Measurements from ENCODE around the gene CHRNA4. TPM values are rescaled to one million over a fixed set of nuclear protein-coding genes. Genes with fewer than 3 reads are reported as not detected.

Gene CHRNA4
- total RNA-seq, 3 donors from 2014 or later (not counting 1 experiment from before 2014, with no cell fraction given): not detected

- 88% methylated on average over 23 of the region's 25 CpGs for WGBS (ENCODE audit: insufficient coverage)
- no peak for ATAC-seq
- no peaks in the 10 kb centered on the region for H3K4me1 Mint-ChIP-seq
- H3K4me3 ChIP-seq (ENCODE audit: low read length): no peak overlapping the region
- H3K4me3 Mint-ChIP-seq: no peak overlapping the region
- H3K9me3 Mint-ChIP-seq: peaks cover 0 to 3% of the 10 kb centered on the region in 2 donors
- intact Hi-C loops (cut with micrococcal nuclease): no loop called here
- H3K36me3 Mint-ChIP-seq: no peaks in the 10 kb centered on the region
- no peak for DNase-seq
- H3K9me3 ChIP-seq (ENCODE audit: control insufficient read depth, insufficient read depth, low read length): no peaks in the 10 kb centered on the region
- TF ChIP-seq CTCF (IDR thresholded peaks at IDR 0.05): no peak
- peaks cover 0 to 2% of the 10 kb centered on the region in 2 donors for H3K27me3 Mint-ChIP-seq (ENCODE audit: low read depth in 2 of 2)
- peaks cover under 1% of the 10 kb centered on the region for H3K27me3 ChIP-seq (ENCODE audit: control insufficient read depth, insufficient read depth, low read length)
- H3K27ac ChIP-seq (ENCODE audit: low read length): no peak overlapping the region
- no peaks in the 10 kb centered on the region for H3K4me1 ChIP-seq (ENCODE audit: control insufficient read depth, insufficient read depth, low read length)
- H3K27ac Mint-ChIP-seq: no peak overlapping the region
- H3K36me3 ChIP-seq (ENCODE audit: control insufficient read depth, insufficient read depth, low read length): no peaks in the 10 kb centered on the region
These were observed 6.4 kb downstream of the CHRNA4 start for GRCh38 chr20:63354636-63355350.

GRCh38 chr20:63352811-63353221 is 8.3 kb downstream of the CHRNA4 start:
- Mint-ChIP-seq H3K4me1 (no peaks in the 10 kb centered on the region), H3K9me3 (peaks cover 0 to 3% of the 10 kb centered on the region in 2 donors), H3K27ac (no peak overlapping the region), H3K4me3 (no peak overlapping the region), H3K27me3 (ENCODE audit: low read depth in 2 of 2) (peaks cover 0 to 2% of the 10 kb centered on the region in 2 donors), H3K36me3 (no peaks in the 10 kb centered on the region)
- H3K27me3 ChIP-seq (ENCODE audit: control insufficient read depth, insufficient read depth, low read length): no peaks in the 10 kb centered on the region
- no peak for TF ChIP-seq CTCF (IDR thresholded peaks at IDR 0.05)
- H3K27ac ChIP-seq (ENCODE audit: low read length): no peak overlapping the region
- DNase-seq (no peak), ATAC-seq (no peak)
- no peaks in the 10 kb centered on the region for H3K4me1 ChIP-seq (ENCODE audit: control insufficient read depth, insufficient read depth, low read length)
- no peaks in the 10 kb centered on the region for H3K9me3 ChIP-seq (ENCODE audit: control insufficient read depth, insufficient read depth, low read length)
- no peaks in the 10 kb centered on the region for H3K36me3 ChIP-seq (ENCODE audit: control insufficient read depth, insufficient read depth, low read length)
- intact Hi-C loops (cut with micrococcal nuclease): no loop called here
- WGBS (ENCODE audit: insufficient coverage): 62% methylated on average over 12 of the region's 12 CpGs
- H3K4me3 ChIP-seq (ENCODE audit: low read length): no peak overlapping the region

- no peak for DNase-seq
- Histone ChIP-seq H3K36me3 (ENCODE audit: control insufficient read depth, insufficient read depth, low read length) (no peaks in the 10 kb centered on the region), H3K4me3 (ENCODE audit: low read length) (no peak overlapping the region), H3K27me3 (ENCODE audit: control insufficient read depth, insufficient read depth, low read length) (no peaks in the 10 kb centered on the region), H3K9me3 (ENCODE audit: control insufficient read depth, insufficient read depth, low read length) (no peaks in the 10 kb centered on the region), H3K27ac (ENCODE audit: low read length) (no peak overlapping the region), H3K4me1 (ENCODE audit: control insufficient read depth, insufficient read depth, low read length) (no peaks in the 10 kb centered on the region)
- peaks cover 0 to 2% of the 10 kb centered on the region in 2 donors for H3K27me3 Mint-ChIP-seq (ENCODE audit: low read depth in 2 of 2)
- ATAC-seq: no peak
- WGBS (ENCODE audit: insufficient coverage): 53% methylated on average over 28 of the region's 28 CpGs
- H3K36me3 Mint-ChIP-seq: no peaks in the 10 kb centered on the region
- no peaks in the 10 kb centered on the region for H3K4me1 Mint-ChIP-seq
- H3K27ac Mint-ChIP-seq: no peak overlapping the region
- TF ChIP-seq CTCF (IDR thresholded peaks at IDR 0.05): no peak
- intact Hi-C loops (cut with micrococcal nuclease): no loop called here
- H3K9me3 Mint-ChIP-seq: peaks cover 0 to 3% of the 10 kb centered on the region in 2 donors
- no peak overlapping the region for H3K4me3 Mint-ChIP-seq
These were observed 9.1 kb downstream of the CHRNA4 start for GRCh38 chr20:63351811-63352591.

All from natural killer cell (primary cell).